Middle frontal gyrus (tissue), 1 donor: ENCODE data around the gene ANKRD23.
"Not testable (repeated sequence)": the region's sequence is repeated elsewhere in the genome, so short reads cannot be mapped to it uniquely, and the experiment has no call there.

ENCODE experiments used
- DNase-seq: peaks from one replicate; pipeline ENCODE4 v3.0.0-alpha.2; 2015; ENCODE audit warnings: low spot score; ENCODE audit errors: extremely low spot score

Gene ANKRD23

GRCh38 chr2:96816836-96817702 lies 26.8 kb downstream of the ANKRD23 start:
- no peak for DNase-seq

- DNase-seq = peak; percentile 90
Measured at GRCh38 chr2:96816127-96816835, 27.5 kb downstream of the ANKRD23 start, which contains the start of gene CNNM3. CNNM3 (plus strand) TSS chr2:96816268; CDS start chr2:96816278, 10 bp downstream.

GRCh38 chr2:96815326-96816126 lies 28.3 kb downstream of the ANKRD23 start:
- DNase-seq = no peak

- no peak for DNase-seq
Measured at GRCh38 chr2:96813656-96814055, 30.2 kb downstream of the ANKRD23 start.

GRCh38 chr2:96811917-96812316 lies 31.9 kb downstream of the ANKRD23 start:
- no peak for DNase-seq

GRCh38 chr2:96810783-96811192 lies 33.0 kb downstream of the ANKRD23 start:
- no peak for DNase-seq

GRCh38 chr2:96809951-96810782 lies 33.7 kb downstream of the ANKRD23 start:
- DNase-seq = no peak

GRCh38 chr2:96809216-96809882 lies 34.5 kb downstream of the ANKRD23 start:
- DNase-seq = no peak

- no peak for DNase-seq
Measured at GRCh38 chr2:96808176-96808837, 35.5 kb downstream of the ANKRD23 start.

GRCh38 chr2:96807127-96807471 lies 36.7 kb downstream of the ANKRD23 start:
- no peak for DNase-seq

GRCh38 chr2:96806468-96807126 lies 37.2 kb downstream of the ANKRD23 start:
- no peak for DNase-seq

GRCh38 chr2:96805946-96806345 lies 37.9 kb downstream of the ANKRD23 start:
- not testable (repeated sequence) for DNase-seq

- DNase-seq = no peak
Measured at GRCh38 chr2:96804986-96805385, 38.8 kb downstream of the ANKRD23 start.

GRCh38 chr2:96802721-96803120 lies 41.1 kb downstream of the ANKRD23 start:
- no peak for DNase-seq

GRCh38 chr2:96801786-96802595 lies 41.8 kb downstream of the ANKRD23 start:
- no peak for DNase-seq

- DNase-seq = no peak
Measured at GRCh38 chr2:96801005-96801785, 42.6 kb downstream of the ANKRD23 start.
